Measurements from ENCODE around the gene ALDH4A1. TPM values are rescaled to one million over a fixed set of nuclear protein-coding genes. Genes with fewer than 3 reads are reported as not detected.

Gene ALDH4A1
- total RNA-seq, 1 experiment from 2014 or later: 18.4 TPM

GRCh38 chr1:18869847-18870594 lies 32.3 kb downstream of the ALDH4A1 start:
- TF ChIP-seq EZH2 (IDR thresholded peaks at IDR 0.05; ENCODE audit: borderline replicate concordance, low read depth, low read length, poor library complexity, severe bottlenecking) (no peak), CTCF (conservative IDR thresholded peaks at IDR 0.05; ENCODE audit: low read depth, low read length) (no peak)
- no peak for DNase-seq (ENCODE audit: low spot score)
- H3K27me3 ChIP-seq (replicated peaks; ENCODE audit: insufficient read depth, low read depth, low read length, poor library complexity): no peaks in the 10 kb centered on the region
- H3K36me3 ChIP-seq (ENCODE audit: insufficient read depth, low read length, poor library complexity, severe bottlenecking): no peaks in the 10 kb centered on the region
- H3K4me1 ChIP-seq (ENCODE audit: insufficient read depth, low read length, poor library complexity, severe bottlenecking): no peaks in the 10 kb centered on the region
- POLR2A ChIA-PET (ENCODE audit: low non-redundant PET): no interaction called here
- no peak overlapping the region for H3K27ac ChIP-seq (ENCODE audit: low read depth, low read length, poor library complexity, severe bottlenecking)
- H3K9me3 ChIP-seq (ENCODE audit: low read depth, low read length, poor library complexity, severe bottlenecking): no peaks in the 10 kb centered on the region
- BruUV-seq (replicated peaks): no TSS peak
- intact Hi-C loops (cut with micrococcal nuclease; ENCODE audit: unreplicated experiment): no loop called here
- H3K4me3 ChIP-seq (ENCODE audit: low read depth, low read length, poor library complexity, severe bottlenecking): no peak overlapping the region
- CTCF ChIA-PET: interaction anchor here (0.6 kb wide), 1 partner anchor 155 kb away, joined by 3 read pairs; no protein-coding TSS in a partner anchor

GRCh38 chr1:18868801-18869424 lies 33.4 kb downstream of the ALDH4A1 start:
- ChIA-PET CTCF (no interaction called here), POLR2A (ENCODE audit: low non-redundant PET) (no interaction called here)
- Histone ChIP-seq H3K9me3 (ENCODE audit: low read depth, low read length, poor library complexity, severe bottlenecking) (no peaks in the 10 kb centered on the region), H3K4me1 (ENCODE audit: insufficient read depth, low read length, poor library complexity, severe bottlenecking) (no peaks in the 10 kb centered on the region), H3K36me3 (ENCODE audit: insufficient read depth, low read length, poor library complexity, severe bottlenecking) (no peaks in the 10 kb centered on the region), H3K27ac (ENCODE audit: low read depth, low read length, poor library complexity, severe bottlenecking) (no peak overlapping the region), H3K4me3 (ENCODE audit: low read depth, low read length, poor library complexity, severe bottlenecking) (no peak overlapping the region), H3K27me3 (replicated peaks; ENCODE audit: insufficient read depth, low read depth, low read length, poor library complexity) (no peaks in the 10 kb centered on the region)
- no TSS peak for BruUV-seq (replicated peaks)
- DNase-seq (ENCODE audit: low spot score): no peak
- intact Hi-C loops (cut with micrococcal nuclease; ENCODE audit: unreplicated experiment): no loop called here
- TF ChIP-seq EZH2 (IDR thresholded peaks at IDR 0.05; ENCODE audit: borderline replicate concordance, low read depth, low read length, poor library complexity, severe bottlenecking) (no peak), CTCF (conservative IDR thresholded peaks at IDR 0.05; ENCODE audit: low read depth, low read length) (no peak)

- Histone ChIP-seq H3K27me3 (replicated peaks; ENCODE audit: insufficient read depth, low read depth, low read length, poor library complexity) (no peaks in the 10 kb centered on the region), H3K4me3 (ENCODE audit: low read depth, low read length, poor library complexity, severe bottlenecking) (no peak overlapping the region), H3K36me3 (ENCODE audit: insufficient read depth, low read length, poor library complexity, severe bottlenecking) (no peaks in the 10 kb centered on the region), H3K27ac (ENCODE audit: low read depth, low read length, poor library complexity, severe bottlenecking) (no peak overlapping the region), H3K4me1 (ENCODE audit: insufficient read depth, low read length, poor library complexity, severe bottlenecking) (no peaks in the 10 kb centered on the region), H3K9me3 (ENCODE audit: low read depth, low read length, poor library complexity, severe bottlenecking) (no peaks in the 10 kb centered on the region)
- ChIA-PET POLR2A (ENCODE audit: low non-redundant PET) (no interaction called here), CTCF (interaction anchor here (0.5 kb wide), 1 partner anchor 38 kb away, joined by 4 read pairs; no protein-coding TSS in a partner anchor)
- TF ChIP-seq CTCF (conservative IDR thresholded peaks at IDR 0.05; ENCODE audit: low read depth, low read length): no peak
- TF ChIP-seq EZH2 (IDR thresholded peaks at IDR 0.05; ENCODE audit: borderline replicate concordance, low read depth, low read length, poor library complexity, severe bottlenecking): no peak
- intact Hi-C loops (cut with micrococcal nuclease; ENCODE audit: unreplicated experiment): no loop called here
- no TSS peak for BruUV-seq (replicated peaks)
- DNase-seq (ENCODE audit: low spot score): no peak
Measured at GRCh38 chr1:18868354-18868753, 34.0 kb downstream of the ALDH4A1 start.
